ENCODE measurements around the gene LMBR1. TPM values are rescaled to one million over a fixed set of nuclear protein-coding genes. Genes with fewer than 3 reads are reported as not detected.
"Not testable (repeated sequence)": the region's sequence is repeated elsewhere in the genome, so short reads cannot be mapped to it uniquely, and the experiment has no call there.

The LMBR1 gene
- total and polyA plus RNA-seq, 12 donors, result 16.9 to 341 (median 117) TPM

GRCh38 chr7:156932006-156932405 lies 39.0 kb upstream of the LMBR1 start:
- intact Hi-C loops (cut with DNase I), result no loop called here
- Histone ChIP-seq H3K9me3 (replicated peaks in 1 of 3) (no peaks in the 10 kb centered on the region), H3K36me3 (replicated peaks in 1 of 2) (no peaks in the 10 kb centered on the region), H3K27me3 (no peaks in the 10 kb centered on the region), H3K4me3 (no peak overlapping the region), H3K4me1 (replicated peaks in 1 of 2) (no peaks in the 10 kb centered on the region), H3K27ac (no peak overlapping the region)
- TF ChIP-seq CTCF (IDR thresholded peaks at IDR 0.05), result no peak
- no peak for TF ChIP-seq POLR2A (IDR thresholded peaks at IDR 0.05)
- DNase-seq, result peak in 2 of 7 donors; percentile 30 to 55
- WGBS, 4 donors, result 5 to 18% (median 17%) methylated on average over 7 of the region's 7 CpGs

GRCh38 chr7:156929789-156930539 lies 37.0 kb upstream of the LMBR1 start:
- Histone ChIP-seq H3K4me3 (no peak overlapping the region), H3K36me3 (replicated peaks in 1 of 2) (no peaks in the 10 kb centered on the region), H3K9me3 (replicated peaks in 1 of 3) (no peaks in the 10 kb centered on the region), H3K27me3 (no peaks in the 10 kb centered on the region), H3K4me1 (replicated peaks in 1 of 2) (no peaks in the 10 kb centered on the region), H3K27ac (no peak overlapping the region)
- DNase-seq, result no peak
- TF ChIP-seq CTCF (IDR thresholded peaks at IDR 0.05), result no peak
- no peak for TF ChIP-seq POLR2A (IDR thresholded peaks at IDR 0.05)
- 58 to 74% (median 64%) methylated on average over 16 of the region's 16 CpGs for WGBS, 4 donors
- intact Hi-C loops (cut with DNase I), result loop anchor here in 1 of 2 donors (10.0 kb wide), 1 partner anchor 1135 kb away; no protein-coding TSS in a partner anchor

DNA sequence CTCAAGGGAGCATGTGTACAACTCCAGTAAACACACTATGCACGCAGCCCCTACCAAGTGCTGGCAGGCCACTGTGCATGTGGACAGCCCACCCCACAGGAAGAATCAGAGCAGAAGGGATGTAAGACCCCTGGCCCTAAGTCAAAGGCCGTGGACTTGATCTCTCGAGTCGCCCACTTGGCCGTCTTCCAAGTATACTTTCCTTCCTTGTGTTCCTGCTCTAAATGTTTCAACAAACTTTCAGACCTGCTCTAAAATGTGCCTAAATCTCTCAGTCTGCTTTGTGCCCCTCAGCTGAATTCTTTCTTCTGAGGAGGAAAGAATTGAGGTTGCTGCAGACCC lies 35.4 kb upstream of the LMBR1 start:
- no peaks in the 10 kb centered on the region for H3K27me3 ChIP-seq
- TF ChIP-seq CTCF (IDR thresholded peaks at IDR 0.05), result no peak
- no peaks in the 10 kb centered on the region for H3K4me1 ChIP-seq (replicated peaks in 1 of 2)
- DNase-seq, result peak in 1 of 7 donors; percentile 17
- no peaks in the 10 kb centered on the region for H3K9me3 ChIP-seq (replicated peaks in 1 of 3)
- no peak overlapping the region for H3K4me3 ChIP-seq
- intact Hi-C loops (cut with DNase I), result loop anchor here in 1 of 2 donors (10.0 kb wide), 1 partner anchor 1134 kb away; no protein-coding TSS in a partner anchor
- 30 to 42% (median 30%) methylated on average over 4 to 5 of the region's 5 CpGs for WGBS, 4 donors
- H3K36me3 ChIP-seq (replicated peaks in 1 of 2), result no peaks in the 10 kb centered on the region
- no peak overlapping the region for H3K27ac ChIP-seq

DNA sequence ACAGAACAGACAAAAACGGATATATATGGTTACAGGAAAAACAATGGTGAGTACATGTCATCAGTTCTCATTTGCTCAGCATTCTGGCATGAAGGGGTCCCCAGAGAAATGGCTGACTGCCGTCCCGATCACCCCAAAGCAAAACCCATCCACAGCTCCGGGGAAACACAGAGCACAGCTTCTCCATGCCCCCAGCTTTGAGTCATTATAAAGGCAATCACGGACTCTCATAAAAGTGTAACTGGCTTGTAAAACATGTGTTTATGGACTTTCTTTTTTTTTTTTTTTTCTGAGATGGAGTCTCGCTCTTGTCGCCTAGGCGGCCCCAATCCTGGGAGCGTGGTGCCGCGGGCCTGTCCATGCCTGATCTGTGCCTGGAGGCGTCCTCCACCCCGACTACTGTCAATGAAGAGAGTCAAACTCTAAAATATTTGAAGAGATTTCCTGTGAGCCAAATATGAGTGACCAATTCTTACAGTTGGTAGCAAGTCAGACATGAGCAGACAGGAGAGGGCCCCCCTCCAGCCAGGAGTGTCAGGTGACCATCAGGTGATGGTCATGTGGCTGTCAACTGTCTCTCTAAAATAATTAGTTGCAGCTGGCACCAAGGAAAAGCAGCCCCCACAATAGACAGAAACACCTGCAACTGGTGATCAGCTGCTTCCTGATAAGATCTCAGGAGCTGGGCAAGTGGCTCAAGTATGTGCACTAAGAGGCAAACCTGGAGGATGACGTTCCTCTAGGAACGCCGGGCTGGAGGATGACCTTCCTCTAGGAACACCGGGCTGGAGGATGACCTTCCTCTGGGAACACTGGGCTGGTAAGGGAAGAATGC lies 34.8 kb upstream of the LMBR1 start:
- H3K4me1 ChIP-seq (replicated peaks in 1 of 2), result no peaks in the 10 kb centered on the region
- peak in 3 of 7 donors; percentile 14 to 58 (median 49) for DNase-seq
- no peak overlapping the region for H3K4me3 ChIP-seq
- intact Hi-C loops (cut with DNase I), result loop anchor here in 1 of 2 donors (10.0 kb wide), 1 partner anchor 1133 kb away; no protein-coding TSS in a partner anchor
- 69 to 75% (median 72%) methylated on average over 15 to 17 of the region's 17 CpGs for WGBS, 4 donors
- H3K27me3 ChIP-seq, result no peaks in the 10 kb centered on the region
- no peak for TF ChIP-seq CTCF (IDR thresholded peaks at IDR 0.05)
- no peak for TF ChIP-seq POLR2A (IDR thresholded peaks at IDR 0.05)
- H3K9me3 ChIP-seq (replicated peaks in 1 of 3), result no peaks in the 10 kb centered on the region
- no peaks in the 10 kb centered on the region for H3K36me3 ChIP-seq (replicated peaks in 1 of 2)
- no peak overlapping the region for H3K27ac ChIP-seq

DNA sequence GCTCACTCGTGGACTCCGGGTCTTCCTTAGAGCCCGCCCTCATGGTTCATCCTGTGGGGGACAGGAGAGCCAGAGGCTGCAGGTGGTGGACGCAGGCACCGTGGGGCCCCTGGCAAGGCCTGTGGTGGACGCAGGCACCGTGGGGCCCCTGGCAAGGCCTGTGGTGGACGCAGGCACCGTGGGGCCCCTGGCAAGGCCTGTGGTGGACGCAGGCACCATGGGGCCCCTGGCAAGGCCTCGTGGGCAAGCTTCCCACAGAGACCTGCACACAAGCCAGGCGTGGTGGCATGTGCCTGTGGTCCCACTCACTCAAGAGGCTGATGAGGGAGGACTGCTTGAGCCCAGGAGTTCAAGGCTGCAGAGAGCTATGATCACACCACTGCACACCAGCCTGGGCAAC lies 32.8 kb upstream of the LMBR1 start:
- H3K4me3 ChIP-seq, result not testable (repeated sequence)

DNA sequence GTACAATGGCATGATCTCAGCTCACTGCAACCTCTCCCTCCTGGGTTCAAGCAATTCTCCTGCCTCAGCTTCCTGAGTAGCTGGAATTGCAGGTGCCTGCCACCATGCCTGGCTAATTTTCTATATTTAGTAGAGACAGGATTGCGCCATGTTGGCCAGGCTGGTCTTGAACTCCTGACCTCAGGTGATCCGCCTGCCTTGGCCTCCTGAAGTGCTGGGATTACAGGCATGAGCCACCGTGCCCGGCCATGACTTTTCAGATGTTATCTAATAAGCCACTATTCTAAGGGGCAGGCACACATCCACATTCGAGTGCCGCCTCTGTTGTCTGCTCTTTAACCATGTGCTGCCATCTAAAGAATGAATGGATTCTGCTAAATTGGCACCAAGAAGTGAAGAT lies 29.3 kb upstream of the LMBR1 start:
- WGBS, 4 donors, result 55 to 89% (median 69%) methylated on average over 4 to 6 of the region's 6 CpGs
- intact Hi-C loops (cut with DNase I), result loop anchor here in 1 of 2 donors (10.0 kb wide), 1 partner anchor 1128 kb away; no protein-coding TSS in a partner anchor
- peak in 1 of 7 donors; percentile 35 for DNase-seq

More for the DNA sequence above, 32.8 kb upstream of the LMBR1 start:
- intact Hi-C loops (cut with DNase I), result loop anchor here in 1 of 2 donors (10.0 kb wide), 1 partner anchor 1131 kb away; no protein-coding TSS in a partner anchor
- not testable (repeated sequence) for H3K27ac ChIP-seq; DNase-seq; H3K9me3 ChIP-seq (replicated peaks in 1 of 3); H3K36me3 ChIP-seq (replicated peaks in 1 of 2); H3K4me1 ChIP-seq (replicated peaks in 1 of 2); H3K27me3 ChIP-seq
- 87 to 97% (median 93%) methylated on average over 3 to 12 of the region's 12 CpGs for WGBS, 4 donors

More for the DNA sequence above, 29.3 kb upstream of the LMBR1 start:
- not testable (repeated sequence) for H3K4me1 ChIP-seq (replicated peaks in 1 of 2); H3K27me3 ChIP-seq; H3K9me3 ChIP-seq (replicated peaks in 1 of 3); H3K36me3 ChIP-seq (replicated peaks in 1 of 2); H3K27ac ChIP-seq; H3K4me3 ChIP-seq
